Adrenal gland (tissue), 5 donors: ENCODE data around the gene KIAA0513.

Experiments used
- CTCF ChIP-seq, 6 experiments: fragments of 450-650 bp in 4 of 6; fragments of 200-600 bp in 2 of 6; sonication (generic) in 1 of 6; IDR thresholded peaks; 1 replicate in 5 of 6; 2 replicates in 1 of 6; pipeline versions ENCODE4 v1.5.1 to v1.8.0; 2016 to 2021; ENCODE audit warnings: antibody characterized with exemption in 6 of 6, mild to moderate bottlenecking in 2 of 6, moderate library complexity in 1 of 6
- POLR2A ChIP-seq, 2 donors: fragments of 450-650 bp; IDR thresholded peaks; one replicate each; pipeline ENCODE4 v1.6.1; 2017; ENCODE audit warnings: antibody characterized with exemption in 2 of 2, mild to moderate bottlenecking in 2 of 2, moderate library complexity in 1 of 2
- donor health status: DM: no; HTN: no; CAD: no.

DNA sequence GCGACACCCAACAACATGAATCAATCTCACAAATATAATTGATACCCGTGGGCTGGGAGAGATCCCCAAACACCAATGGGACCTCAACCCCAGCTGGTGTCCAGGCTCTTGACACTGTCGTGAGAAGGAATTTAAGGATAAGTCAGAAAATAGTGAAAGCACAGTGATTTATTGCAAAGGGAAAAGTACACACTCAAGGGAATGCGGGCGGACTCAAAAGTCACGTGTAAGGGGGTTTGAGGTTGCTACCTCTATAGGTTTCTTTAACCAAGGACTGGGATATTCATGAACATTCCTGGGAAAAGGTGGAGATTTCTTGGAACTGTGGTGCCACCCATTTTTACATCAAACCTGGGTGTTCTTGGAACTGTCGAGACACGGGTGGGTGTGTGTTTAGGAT lies 10.0 kb upstream of the KIAA0513 start:
- TF ChIP-seq CTCF (IDR thresholded peaks at IDR 0.05) (no peak), POLR2A (IDR thresholded peaks at IDR 0.05) (no peak)
